Renal pelvis (tissue), 4 donors: ENCODE results near the gene SFMBT2. TPM values are rescaled to one million over a fixed set of nuclear protein-coding genes. Genes with fewer than 3 reads are reported as not detected.

ENCODE experiments used
- DNase-seq: peaks from one replicate; pipeline ENCODE4 v3.0.0-alpha.2; 2013
- polyA plus RNA-seq, 3 donors: library from polyadenylated mRNA; unstranded; fragments of 120-200 nt; gene quantifications; one replicate each; pipeline ENCODE4 v1.2.1, GENCODE V29; 2013; ENCODE audit not compliant: insufficient read length in 3 of 3

The SFMBT2 gene
- polyA plus RNA-seq, 3 donors = 6.2 to 8.5 (median 7.6) TPM

- DNase-seq = no peak
Measured at GRCh38 chr10:7365027-7365745, 45.6 kb downstream of the SFMBT2 start.

- DNase-seq = no peak
Measured at GRCh38 chr10:7364474-7364873, 46.4 kb downstream of the SFMBT2 start.

- no peak for DNase-seq
Measured at GRCh38 chr10:7363700-7364099, 47.1 kb downstream of the SFMBT2 start.

DNA sequence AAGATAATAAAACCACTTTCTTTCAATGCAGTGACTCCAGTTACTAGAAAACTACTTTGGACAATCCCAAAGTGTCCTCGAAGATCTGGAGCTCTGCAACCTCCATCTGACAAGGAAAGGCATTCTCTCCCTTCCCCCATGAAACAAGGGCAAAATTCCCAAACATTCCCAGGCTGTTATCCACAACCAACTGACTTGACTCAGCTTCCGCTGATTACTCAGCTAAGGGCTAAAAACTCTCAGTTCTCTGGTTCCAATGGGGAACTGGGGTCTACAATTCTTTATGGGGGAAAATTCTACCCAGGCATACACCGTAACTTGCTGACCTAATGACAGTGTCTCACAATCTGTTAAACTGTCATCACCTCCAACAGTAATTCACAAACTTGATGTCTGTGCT is 48.4 kb downstream of the SFMBT2 start:
- DNase-seq = no peak

GRCh38 chr10:7361316-7361715 is 49.5 kb downstream of the SFMBT2 start:
- no peak for DNase-seq

GRCh38 chr10:7359954-7360353 is 50.9 kb downstream of the SFMBT2 start:
- no peak for DNase-seq

GRCh38 chr10:7359356-7359755 is 51.5 kb downstream of the SFMBT2 start:
- no peak for DNase-seq

DNA sequence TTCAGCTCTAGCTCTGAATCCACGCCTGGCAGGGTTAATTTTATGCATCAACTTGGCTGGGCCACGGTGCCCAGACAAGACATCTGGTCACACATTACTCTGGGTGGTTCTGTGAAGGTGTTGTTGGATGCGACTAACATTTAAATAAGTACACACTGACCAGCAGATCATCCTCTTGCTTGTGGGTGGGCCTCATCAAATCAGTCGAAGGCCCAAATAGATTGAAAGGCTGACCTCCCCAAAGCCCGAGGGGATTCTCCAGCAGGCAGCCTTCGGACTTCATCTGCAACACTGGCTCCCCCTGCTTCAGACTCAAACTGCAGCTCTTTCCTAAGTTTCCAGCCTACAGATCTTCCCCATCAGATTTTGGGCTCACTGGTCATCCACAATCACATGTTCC is 53.6 kb downstream of the SFMBT2 start:
- DNase-seq = no peak

- DNase-seq = no peak
Measured at GRCh38 chr10:7354330-7355047, 56.3 kb downstream of the SFMBT2 start.

DNA sequence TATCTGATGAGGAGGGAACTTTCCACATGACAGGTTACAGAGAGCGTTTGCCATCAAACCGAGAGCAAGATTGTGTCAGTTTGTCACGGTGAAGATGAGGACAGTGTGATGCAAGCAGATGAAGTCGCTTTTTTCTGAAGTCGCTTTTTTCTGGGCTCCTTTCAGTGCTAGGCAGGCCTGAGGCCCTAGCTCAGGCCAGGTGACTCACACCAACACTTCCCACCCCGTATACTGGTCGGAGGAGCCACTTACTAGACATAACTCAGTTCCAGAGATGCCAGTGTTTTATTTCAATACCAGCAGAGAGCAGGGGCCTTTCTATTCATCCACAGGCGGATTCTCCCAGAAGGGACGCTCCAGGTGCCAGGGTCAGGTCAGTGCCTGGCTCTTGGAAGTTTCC is 58.9 kb downstream of the SFMBT2 start:
- no peak for DNase-seq

- DNase-seq = no peak
Measured at GRCh38 chr10:7350541-7351195, 60.2 kb downstream of the SFMBT2 start.

DNA sequence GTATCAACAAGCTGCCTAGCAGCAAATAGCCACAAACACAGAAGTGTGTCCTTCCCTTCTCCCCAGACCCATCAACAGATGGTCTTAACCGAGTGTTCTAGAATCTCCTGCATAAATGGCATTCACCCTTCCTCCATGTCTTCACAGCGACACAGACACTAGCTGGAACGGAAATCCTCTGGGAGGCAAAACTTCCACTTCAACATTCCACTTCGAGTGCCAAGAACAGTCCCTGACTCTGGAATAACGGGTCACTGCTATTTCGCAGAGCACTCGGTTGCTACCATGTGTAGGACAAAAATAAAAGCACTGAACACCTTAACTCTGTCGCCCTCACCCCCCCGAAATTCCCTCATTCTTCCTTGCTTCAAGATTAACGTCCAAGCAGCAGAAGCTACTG is 65.1 kb downstream of the SFMBT2 start:
- no peak for DNase-seq

DNA sequence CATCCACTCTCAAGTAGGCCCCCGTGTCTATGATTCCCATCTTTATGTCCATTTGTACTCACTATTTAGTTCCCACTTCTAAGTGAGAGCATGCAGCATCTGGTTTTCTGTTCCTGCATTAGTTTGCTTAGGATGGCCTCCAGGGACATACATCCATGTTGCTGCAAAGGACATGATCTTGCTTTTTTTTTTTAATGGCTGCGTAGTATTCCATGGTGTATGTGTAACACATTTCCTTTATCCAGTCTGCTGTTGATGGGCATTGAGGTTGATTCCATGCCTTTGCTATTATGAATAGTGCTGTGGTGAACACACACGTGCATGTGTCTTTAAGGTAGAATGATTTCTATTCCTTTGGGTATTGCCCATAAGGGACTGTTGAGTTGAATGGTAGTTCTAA is 67.8 kb downstream of the SFMBT2 start:
- DNase-seq = no peak

DNA sequence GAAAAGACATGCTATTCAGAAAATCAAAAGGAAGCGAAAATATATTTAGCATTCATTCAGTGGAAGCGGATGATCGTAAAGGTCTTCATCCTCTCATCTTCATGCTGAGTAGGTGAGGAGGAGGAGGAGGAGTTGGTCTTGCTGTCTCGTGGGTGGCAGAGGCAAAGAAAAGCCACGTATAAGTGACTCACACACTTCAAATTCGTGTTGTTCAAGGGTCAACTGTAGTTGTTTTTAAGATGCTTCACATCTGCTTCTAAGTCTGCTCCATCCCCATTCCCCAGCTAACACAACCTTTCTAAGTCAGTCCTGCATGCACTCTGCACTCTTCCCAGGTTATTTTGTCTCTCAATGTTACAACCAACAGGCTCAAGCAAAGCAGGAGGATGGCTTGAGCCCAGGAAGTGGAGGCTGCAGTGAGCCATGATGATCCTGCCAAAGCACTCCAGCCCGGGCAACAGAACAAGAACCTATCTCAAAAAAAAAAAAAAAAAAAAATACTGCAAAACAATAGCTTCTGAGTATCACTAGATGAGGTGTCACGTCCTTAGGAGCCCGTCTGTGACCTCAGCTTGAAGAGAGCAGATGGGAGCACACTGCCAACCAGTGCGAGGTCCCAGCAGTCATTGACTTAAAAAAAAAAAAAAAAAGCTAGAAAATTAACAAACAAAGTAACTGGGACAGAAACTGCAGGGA is 70.5 kb downstream of the SFMBT2 start:
- DNase-seq = no peak

DNA sequence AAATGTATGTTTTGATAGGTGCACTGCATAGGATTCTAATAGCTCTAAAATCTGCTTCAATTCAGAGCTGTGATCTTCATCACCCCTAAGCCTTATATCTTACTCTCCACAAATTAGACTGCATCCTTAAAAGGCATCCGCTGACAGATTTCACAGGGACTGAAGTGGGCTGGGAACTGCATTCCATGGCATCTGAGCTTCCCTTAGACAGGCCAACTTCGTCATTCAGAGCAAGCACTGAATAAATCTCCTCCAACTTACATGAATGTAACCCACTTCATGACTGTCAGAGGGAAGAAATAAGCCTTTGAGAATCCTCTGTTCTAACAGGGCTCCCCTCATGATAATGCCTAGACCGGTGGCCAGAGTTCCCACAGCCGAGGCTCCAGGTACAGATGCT is 71.3 kb downstream of the SFMBT2 start:
- DNase-seq = no peak

- no peak for DNase-seq
Measured at GRCh38 chr10:7338469-7338868, 72.4 kb downstream of the SFMBT2 start.

GRCh38 chr10:7337431-7338171 is 73.2 kb downstream of the SFMBT2 start:
- DNase-seq = no peak

- DNase-seq = no peak
Measured at GRCh38 chr10:7335977-7336376, 74.9 kb downstream of the SFMBT2 start.

DNA sequence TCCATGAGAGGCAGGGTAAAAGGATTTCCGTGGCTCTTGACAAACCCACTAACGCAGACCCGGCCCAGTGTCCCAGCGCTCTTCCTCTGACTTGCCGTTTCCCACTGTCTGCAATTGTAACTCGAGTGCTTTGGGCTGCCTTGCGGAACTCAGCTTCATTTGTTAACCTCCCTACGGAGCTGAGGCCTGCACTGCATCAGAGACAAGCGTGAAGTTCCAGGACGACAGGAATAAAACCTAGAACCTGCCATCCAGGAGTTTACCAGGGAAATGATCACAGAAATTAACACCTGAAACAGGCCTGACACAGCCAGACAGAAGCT is 76.2 kb downstream of the SFMBT2 start:
- no peak for DNase-seq

GRCh38 chr10:7333961-7334641 is 76.7 kb downstream of the SFMBT2 start:
- DNase-seq = no peak

GRCh38 chr10:7329219-7329618 is 81.6 kb downstream of the SFMBT2 start:
- no peak for DNase-seq
